Immature natural killer cell (primary cell): Measurements from ENCODE around the gene GNA12. TPM values are rescaled to one million over a fixed set of nuclear protein-coding genes. Genes with fewer than 3 reads are reported as not detected.
"Not testable (repeated sequence)": the region's sequence is repeated elsewhere in the genome, so short reads cannot be mapped to it uniquely, and the experiment has no call there.

Experiments
- DNase-seq, 3 donors: peaks; one replicate each; pipeline ENCODE4 v3.0.0; 2022; ENCODE audit warnings: mixed read lengths in 1 of 3
- H3K27ac Mint-ChIP-seq, 6 donors: one replicate each; pipeline ENCODE4 v1.8.0; 2020; ENCODE audit warnings: mixed read lengths in 6 of 6, mild to moderate bottlenecking in 5 of 6, inconsistent platforms in 4 of 6, moderate library complexity in 3 of 6
- H3K27me3 Mint-ChIP-seq, 3 donors: one replicate each; pipeline ENCODE4 v1.8.0; 2020 to 2021; ENCODE audit warnings: low read depth in 3 of 3, mild to moderate bottlenecking in 3 of 3, mixed read lengths in 3 of 3, moderate library complexity in 3 of 3, inconsistent platforms in 1 of 3
- H3K36me3 Mint-ChIP-seq, 3 donors: one replicate each; pipeline ENCODE4 v1.8.0; 2020; ENCODE audit warnings: mixed read lengths in 3 of 3, inconsistent platforms in 2 of 3, mild to moderate bottlenecking in 2 of 3
- H3K4me1 Mint-ChIP-seq, 2 donors: one replicate each; pipeline ENCODE4 v1.8.0; 2020; ENCODE audit warnings: inconsistent platforms in 2 of 2, mild to moderate bottlenecking in 2 of 2, mixed read lengths in 2 of 2, moderate library complexity in 1 of 2
- H3K4me3 Mint-ChIP-seq, 5 donors: one replicate each; pipeline ENCODE4 v1.8.0; 2020; ENCODE audit warnings: mild to moderate bottlenecking in 5 of 5, mixed read lengths in 5 of 5, inconsistent platforms in 3 of 5, moderate library complexity in 3 of 5
- H3K9me3 Mint-ChIP-seq, 6 donors: one replicate each; pipeline ENCODE4 v1.8.0; 2020; ENCODE audit warnings: mild to moderate bottlenecking in 6 of 6, mixed read lengths in 6 of 6, inconsistent platforms in 4 of 6, moderate library complexity in 3 of 6
- polyA plus RNA-seq, 3 donors: library from polyadenylated mRNA; unstranded; fragments of 300-500 nt; fragmentation: Illumina TruSeq; gene quantifications; one replicate each; pipeline ENCODE4 v1.2.3, GENCODE V29; 2021

GNA12 gene
- polyA plus RNA-seq, 3 donors from 2014 or later, result 4.7 to 6.1 (median 4.8) TPM

- no peak for DNase-seq
- Mint-ChIP-seq H3K27me3 (peaks cover 3 to 7% (median 4%) of the 10 kb centered on the region in 3 donors), H3K36me3 (no peaks in the 10 kb centered on the region), H3K4me3 (no peak overlapping the region), H3K27ac (no peak overlapping the region), H3K4me1 (no peaks in the 10 kb centered on the region), H3K9me3 (no peaks in the 10 kb centered on the region)
These were observed 161.9 kb downstream of the GNA12 start for GRCh38 chr7:2681929-2682799.

- DNase-seq, result peak; percentile 49 to 55 (median 53)
- no peaks in the 10 kb centered on the region for H3K36me3 Mint-ChIP-seq
- H3K4me3 Mint-ChIP-seq, result no peak overlapping the region
- H3K27ac Mint-ChIP-seq, result no peak overlapping the region
- no peaks in the 10 kb centered on the region for H3K9me3 Mint-ChIP-seq
- H3K27me3 Mint-ChIP-seq, result peaks cover 2 to 6% (median 3%) of the 10 kb centered on the region in 3 donors
- H3K4me1 Mint-ChIP-seq, result no peaks in the 10 kb centered on the region
These were observed 163.2 kb downstream of the GNA12 start for GRCh38 chr7:2680792-2681490.

- H3K4me3 Mint-ChIP-seq, result no peak overlapping the region
- DNase-seq, result no peak
- H3K4me1 Mint-ChIP-seq, result no peaks in the 10 kb centered on the region
- H3K27me3 Mint-ChIP-seq, result peaks cover 2 to 8% (median 3%) of the 10 kb centered on the region in 3 donors
- no peaks in the 10 kb centered on the region for H3K36me3 Mint-ChIP-seq
- no peak overlapping the region for H3K27ac Mint-ChIP-seq
- H3K9me3 Mint-ChIP-seq, result no peaks in the 10 kb centered on the region
These were observed 163.9 kb downstream of the GNA12 start for GRCh38 chr7:2680256-2680655.

- H3K4me1 Mint-ChIP-seq, H3K27ac Mint-ChIP-seq, H3K27me3 Mint-ChIP-seq, H3K9me3 Mint-ChIP-seq, H3K4me3 Mint-ChIP-seq, DNase-seq, H3K36me3 Mint-ChIP-seq: not testable (repeated sequence)
These were observed 164.7 kb downstream of the GNA12 start for GRCh38 chr7:2679135-2680127.

GRCh38 chr7:2678454-2678853 lies 165.7 kb downstream of the GNA12 start:
- DNase-seq, H3K4me3 Mint-ChIP-seq, H3K4me1 Mint-ChIP-seq, H3K27ac Mint-ChIP-seq, H3K9me3 Mint-ChIP-seq, H3K27me3 Mint-ChIP-seq, H3K36me3 Mint-ChIP-seq: not testable (repeated sequence)

Other genes with a start within 250 kb of the GNA12 start
- gene TTYH3, start 212.3 kb downstream of the GNA12 start, polyA plus RNA-seq, result 1 to 10 TPM; 1.3 to 3.2 (median 1.6) TPM
- under 1 TPM in 1 of 3 donors, not detected in 2; 0.11 TPM for gene AMZ1, start 156.1 kb downstream of the GNA12 start, polyA plus RNA-seq
- 10 to 100 TPM in 2 of 3 donors, 1 to 10 TPM in 1; 3.3 to 76.5 (median 18.7) TPM for gene CARD11, start 199.6 kb upstream of the GNA12 start, polyA plus RNA-seq